NT2/D1 (cell line): ENCODE results near the gene SAYSD1.

Experiments
- DNase-seq: peaks from one replicate; pipeline ENCODE4 v3.0.0-alpha.2; 2011; ENCODE audit warnings: low read depth, low spot score
- H3K27me3 ChIP-seq: 2 replicates; pipeline ENCODE4 v1.6.0; 2011; ENCODE audit warnings: mild to moderate bottlenecking; ENCODE audit not compliant: insufficient read length, insufficient read depth
- H3K36me3 ChIP-seq: 2 replicates; pipeline ENCODE4 v1.6.1; 2011; ENCODE audit warnings: mild to moderate bottlenecking, low read length, mixed read lengths; ENCODE audit not compliant: insufficient read depth, insufficient read length
- H3K4me1 ChIP-seq: 2 replicates; pipeline ENCODE4 v1.5.1; 2011; ENCODE audit not compliant: insufficient read depth, insufficient read length
- H3K4me3 ChIP-seq: 2 replicates; pipeline ENCODE4 v1.5.1; 2011; ENCODE audit warnings: low read depth; ENCODE audit not compliant: insufficient read length
- H3K9ac ChIP-seq: 2 replicates; pipeline ENCODE4 v1.6.0; 2011; ENCODE audit warnings: low read depth; ENCODE audit not compliant: insufficient read length
- H3K9me3 ChIP-seq: 2 replicates; pipeline ENCODE4 v1.5.1; 2011; ENCODE audit warnings: mild to moderate bottlenecking, low read length; ENCODE audit not compliant: insufficient read depth
- SUZ12 ChIP-seq: IDR thresholded peaks from 2 replicates; pipeline ENCODE4 v1.6.1; 2011; ENCODE audit not compliant: insufficient read length, insufficient read depth; ENCODE audit errors: extremely low read depth
- YY1 ChIP-seq: IDR thresholded peaks from 2 replicates; pipeline ENCODE4 v1.6.1; 2011; ENCODE audit not compliant: insufficient read length, insufficient read depth
- ZNF274 ChIP-seq: IDR thresholded peaks from 2 replicates; pipeline ENCODE4 v1.6.1; 2011; ENCODE audit warnings: mild to moderate bottlenecking, low read depth, low read length

The SAYSD1 gene

DNA sequence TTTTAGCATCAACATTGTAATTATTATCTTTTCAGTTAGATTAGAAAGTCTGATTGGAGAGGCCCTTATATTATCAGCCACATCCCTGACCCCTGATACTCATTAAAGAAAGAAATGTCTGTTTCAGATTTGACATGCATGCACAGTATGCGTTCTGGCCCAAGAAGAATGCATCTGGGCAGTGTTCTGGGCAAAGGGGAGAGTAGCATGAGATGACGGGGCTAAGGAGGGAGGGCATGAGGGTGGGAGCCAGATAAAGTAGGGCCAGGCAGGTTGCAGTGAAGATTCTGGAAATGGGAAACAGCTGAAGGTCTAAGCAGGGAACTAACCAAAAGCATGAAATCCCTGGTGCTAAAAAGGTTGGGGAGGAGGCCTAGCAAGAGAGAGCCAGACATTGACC, 7.3 kb downstream of the SAYSD1 start:
- H3K9ac ChIP-seq: no peak overlapping the region
- TF ChIP-seq SUZ12 (no peak), YY1 (no peak), ZNF274 (no peak)
- peaks cover 30% of the 10 kb centered on the region for H3K36me3 ChIP-seq
- H3K9me3 ChIP-seq: no peaks in the 10 kb centered on the region
- H3K4me3 ChIP-seq: no peak overlapping the region
- H3K4me1 ChIP-seq: no peaks in the 10 kb centered on the region
- no peaks in the 10 kb centered on the region for H3K27me3 ChIP-seq
- no peak for DNase-seq

DNA sequence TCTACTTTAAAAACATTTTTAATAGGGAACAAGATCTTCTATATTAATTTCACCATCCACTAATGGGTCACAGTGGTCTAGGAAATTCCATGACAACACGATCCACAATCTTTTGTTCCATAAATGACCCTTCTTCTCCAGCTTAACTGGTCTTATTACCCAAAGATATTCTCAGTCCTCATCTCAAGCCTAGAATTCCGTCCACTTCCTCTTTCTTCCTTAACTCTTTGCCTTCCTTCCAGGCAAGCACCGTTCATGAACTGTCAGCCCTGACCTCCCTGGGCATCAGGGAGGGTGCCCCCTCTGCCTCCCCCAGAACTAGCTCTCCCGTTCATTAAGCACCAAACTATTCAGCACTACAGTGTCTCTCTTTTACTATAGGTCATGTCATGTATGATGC, 8.0 kb downstream of the SAYSD1 start:
- Histone ChIP-seq H3K27me3 (no peaks in the 10 kb centered on the region), H3K9me3 (no peaks in the 10 kb centered on the region), H3K4me3 (no peak overlapping the region), H3K9ac (no peak overlapping the region), H3K36me3 (peaks cover 30% of the 10 kb centered on the region), H3K4me1 (no peaks in the 10 kb centered on the region)
- TF ChIP-seq YY1 (no peak), SUZ12 (no peak), ZNF274 (no peak)
- no peak for DNase-seq

DNA sequence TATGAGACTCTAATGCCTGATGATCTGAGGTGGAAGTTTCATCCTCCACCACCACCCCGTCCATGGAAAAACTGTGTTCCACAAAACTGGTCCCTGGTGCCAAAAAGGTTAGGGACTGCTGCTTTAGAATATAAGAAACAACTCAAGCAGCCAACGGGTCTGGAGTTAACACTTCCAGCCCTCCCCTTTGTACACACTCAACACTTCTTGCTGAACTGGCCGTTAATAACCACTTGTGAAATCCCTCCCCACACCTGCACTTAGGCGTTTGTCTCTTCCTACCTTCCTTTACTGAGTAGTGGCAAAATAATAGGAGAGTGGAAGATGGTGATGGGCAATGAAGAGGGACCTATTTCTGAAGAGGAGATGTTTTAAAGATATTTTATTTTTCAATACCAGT, 10.5 kb downstream of the SAYSD1 start:
- TF ChIP-seq ZNF274: no peak
- no peak for TF ChIP-seq SUZ12
- TF ChIP-seq YY1: no peak
- H3K9ac ChIP-seq: no peak overlapping the region
- no peak overlapping the region for H3K4me3 ChIP-seq
- H3K27me3 ChIP-seq: no peaks in the 10 kb centered on the region
- H3K36me3 ChIP-seq: peaks cover 22% of the 10 kb centered on the region
- H3K4me1 ChIP-seq: no peaks in the 10 kb centered on the region
- no peaks in the 10 kb centered on the region for H3K9me3 ChIP-seq
- DNase-seq: no peak

DNA sequence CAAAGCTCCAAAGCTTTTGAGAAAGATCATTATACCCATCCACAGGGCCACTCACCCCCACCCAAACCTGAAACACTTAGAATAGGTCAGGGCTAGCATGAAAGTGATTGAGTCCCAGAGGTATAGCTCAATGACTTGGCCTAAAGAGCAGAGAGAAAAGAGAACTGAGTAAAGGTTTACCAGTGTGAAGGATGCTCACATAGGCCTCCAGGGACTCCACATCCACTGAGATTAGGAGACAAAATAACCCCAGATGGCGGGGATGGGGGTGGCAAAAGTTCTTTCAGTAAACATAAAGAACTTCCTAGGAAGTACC, 12.2 kb downstream of the SAYSD1 start:
- DNase-seq: no peak

DNA sequence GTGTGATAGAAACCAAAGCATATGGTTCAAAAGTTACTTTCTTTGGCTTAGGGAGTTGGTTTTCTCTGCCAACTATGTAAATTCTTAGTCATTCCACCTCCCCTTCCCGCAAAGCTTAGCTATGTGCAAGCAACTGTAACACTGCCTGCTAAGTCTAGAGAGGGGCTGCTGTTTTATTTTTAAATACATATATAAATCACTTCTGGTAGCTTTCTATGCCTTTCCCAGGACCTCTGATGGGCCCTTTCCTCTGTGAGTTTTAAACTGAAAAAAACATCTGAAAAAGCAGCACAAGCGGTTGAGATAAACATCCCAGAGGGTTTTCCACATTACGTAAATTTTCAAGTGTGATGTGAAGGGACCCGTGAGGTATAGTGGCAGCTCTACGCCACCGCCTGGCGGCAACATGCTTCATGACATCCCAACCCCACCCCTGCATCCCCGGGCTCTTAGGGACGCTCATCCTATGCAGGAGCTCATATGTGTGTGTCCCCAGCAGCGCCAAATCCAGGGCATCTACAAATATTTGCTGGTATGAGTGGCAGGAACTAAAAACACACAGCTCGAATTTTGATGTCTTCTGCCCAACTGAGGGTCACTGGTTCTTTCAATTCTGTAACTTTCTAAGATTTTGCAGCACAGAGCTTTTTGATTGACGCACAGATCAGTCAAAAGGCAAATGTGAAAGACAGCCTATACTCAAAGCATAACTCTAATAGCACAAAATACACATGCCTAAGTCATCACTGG, 12.7 kb downstream of the SAYSD1 start:
- H3K36me3 ChIP-seq: peaks cover 10% of the 10 kb centered on the region
- no peaks in the 10 kb centered on the region for H3K9me3 ChIP-seq
- no peak for TF ChIP-seq YY1
- no peak for TF ChIP-seq SUZ12
- no peak for TF ChIP-seq ZNF274
- H3K9ac ChIP-seq: no peak overlapping the region
- H3K27me3 ChIP-seq: no peaks in the 10 kb centered on the region
- H3K4me3 ChIP-seq: no peak overlapping the region
- no peaks in the 10 kb centered on the region for H3K4me1 ChIP-seq
- DNase-seq: no peak

More for the DNA sequence above, 12.2 kb downstream of the SAYSD1 start:
- no peak for TF ChIP-seq ZNF274
- no peak for TF ChIP-seq SUZ12
- TF ChIP-seq YY1: no peak
- Histone ChIP-seq H3K9ac (no peak overlapping the region), H3K4me3 (no peak overlapping the region), H3K4me1 (no peaks in the 10 kb centered on the region), H3K36me3 (peaks cover 10% of the 10 kb centered on the region), H3K27me3 (no peaks in the 10 kb centered on the region), H3K9me3 (no peaks in the 10 kb centered on the region)

DNA sequence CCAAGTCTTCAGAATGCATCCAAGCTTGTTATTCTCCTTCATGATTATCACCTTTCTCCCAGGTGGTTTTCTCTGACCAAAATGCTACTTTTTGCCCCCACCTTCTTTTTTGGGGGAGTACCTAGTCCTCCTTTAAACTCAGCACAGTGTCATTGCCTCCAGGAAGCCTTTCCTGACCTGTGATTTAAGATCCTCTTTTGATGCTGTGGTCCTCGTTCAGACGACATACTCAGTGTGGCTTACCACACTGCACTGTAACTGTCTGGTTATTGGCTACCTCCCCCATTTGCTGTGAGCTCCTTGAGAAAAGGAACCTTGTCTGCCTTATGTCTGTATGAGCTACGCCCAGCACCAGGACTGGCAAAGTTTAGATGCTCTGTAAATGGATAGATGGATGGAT, 14.6 kb downstream of the SAYSD1 start:
- Histone ChIP-seq H3K9me3 (no peaks in the 10 kb centered on the region), H3K27me3 (no peaks in the 10 kb centered on the region), H3K36me3 (peaks cover 8% of the 10 kb centered on the region), H3K9ac (no peak overlapping the region), H3K4me3 (no peak overlapping the region), H3K4me1 (no peaks in the 10 kb centered on the region)
- DNase-seq: no peak
- no peak for TF ChIP-seq YY1
- TF ChIP-seq SUZ12: no peak
- no peak for TF ChIP-seq ZNF274

DNA sequence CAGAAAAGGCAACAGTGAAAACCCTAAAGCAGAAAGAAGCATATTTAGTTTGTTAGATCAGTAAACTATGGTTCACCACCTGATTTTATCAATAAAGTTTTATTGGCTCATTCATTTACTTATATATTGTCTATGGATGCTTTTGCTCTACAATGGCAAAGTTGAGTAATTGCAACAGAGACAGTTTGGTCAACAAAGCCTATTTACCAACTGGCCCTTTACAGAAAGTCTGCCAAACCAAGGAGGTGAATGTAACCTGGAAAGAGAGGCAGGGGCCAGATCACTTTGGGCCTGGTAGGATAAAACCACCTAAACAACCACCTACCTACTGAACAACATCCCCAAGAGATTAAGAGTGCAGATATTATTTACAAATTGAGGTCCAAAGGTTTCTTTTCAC, 19.4 kb downstream of the SAYSD1 start:
- H3K4me3 ChIP-seq: no peak overlapping the region
- H3K4me1 ChIP-seq: no peaks in the 10 kb centered on the region
- H3K27me3 ChIP-seq: no peaks in the 10 kb centered on the region
- TF ChIP-seq YY1: no peak
- no peak for TF ChIP-seq ZNF274
- no peak for TF ChIP-seq SUZ12
- H3K9ac ChIP-seq: no peak overlapping the region
- DNase-seq: no peak
- H3K9me3 ChIP-seq: no peaks in the 10 kb centered on the region
- no peaks in the 10 kb centered on the region for H3K36me3 ChIP-seq
